AG09309 (cell line): ENCODE measurements around the gene XPOT.

Experiments used
- DNase-seq: peaks from one replicate; pipeline ENCODE4 v3.0.0-alpha.2; 2010; ENCODE audit warnings: low read depth
- H3K4me3 ChIP-seq: 2 replicates; pipeline ENCODE4 v1.5.1; 2011; ENCODE audit warnings: mild to moderate bottlenecking, low read depth, low read length, moderate library complexity; ENCODE audit not compliant: control insufficient read depth
- CTCF ChIP-seq: IDR thresholded peaks from 2 replicates; pipeline ENCODE4 v1.5.1; 2011; ENCODE audit warnings: mild to moderate bottlenecking, low read depth, low read length, inconsistent platforms; ENCODE audit not compliant: insufficient read depth, control insufficient read depth; ENCODE audit errors: missing control alignments

XPOT gene

GRCh38 chr12:64418209-64418608 lies 14.0 kb downstream of the XPOT start:
- no peak overlapping the region for H3K4me3 ChIP-seq
- TF ChIP-seq CTCF: no peak
- no peak for DNase-seq

- H3K4me3 ChIP-seq: no peak overlapping the region
- no peak for DNase-seq
- TF ChIP-seq CTCF: no peak
These were observed 15.5 kb downstream of the XPOT start for GRCh38 chr12:64419696-64420095.

GRCh38 chr12:64427988-64428387 lies 23.8 kb downstream of the XPOT start:
- DNase-seq: no peak

GRCh38 chr12:64428956-64429355 lies 24.8 kb downstream of the XPOT start:
- H3K4me3 ChIP-seq: no peak overlapping the region
- no peak for TF ChIP-seq CTCF
- no peak for DNase-seq

More at GRCh38 chr12:64427988-64428387, 23.8 kb downstream of the XPOT start:
- H3K4me3 ChIP-seq: no peak overlapping the region
- TF ChIP-seq CTCF: no peak

DNA sequence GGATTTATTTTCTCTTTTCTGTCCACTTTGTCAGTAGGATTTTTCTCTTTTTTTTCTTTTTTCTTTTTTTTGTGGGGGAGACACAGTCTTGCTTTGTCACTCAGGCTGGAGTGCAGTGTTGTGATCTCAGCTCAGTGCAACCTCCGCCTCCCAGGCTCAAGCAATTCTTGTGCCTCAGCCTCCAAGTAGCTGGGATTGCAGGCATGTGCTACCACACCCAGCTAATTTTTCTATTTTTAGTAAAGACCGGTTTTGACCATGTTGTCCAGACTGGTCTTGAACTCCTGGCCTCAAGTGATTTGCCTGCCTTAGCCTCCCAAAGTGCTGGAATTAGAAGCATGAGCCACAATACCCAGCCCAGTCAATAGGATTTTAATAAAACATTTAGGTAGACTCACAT lies 26.7 kb downstream of the XPOT start:
- no peak overlapping the region for H3K4me3 ChIP-seq
- no peak for DNase-seq
- TF ChIP-seq CTCF: no peak

- TF ChIP-seq CTCF: no peak
- H3K4me3 ChIP-seq: no peak overlapping the region
- no peak for DNase-seq
These were observed 27.6 kb downstream of the XPOT start for GRCh38 chr12:64431791-64432190.

- no peak overlapping the region for H3K4me3 ChIP-seq
- TF ChIP-seq CTCF: no peak
- no peak for DNase-seq
These were observed 29.7 kb downstream of the XPOT start for GRCh38 chr12:64433915-64434314.
